ENCODE results near the gene UNC5C.

The UNC5C gene

DNA sequence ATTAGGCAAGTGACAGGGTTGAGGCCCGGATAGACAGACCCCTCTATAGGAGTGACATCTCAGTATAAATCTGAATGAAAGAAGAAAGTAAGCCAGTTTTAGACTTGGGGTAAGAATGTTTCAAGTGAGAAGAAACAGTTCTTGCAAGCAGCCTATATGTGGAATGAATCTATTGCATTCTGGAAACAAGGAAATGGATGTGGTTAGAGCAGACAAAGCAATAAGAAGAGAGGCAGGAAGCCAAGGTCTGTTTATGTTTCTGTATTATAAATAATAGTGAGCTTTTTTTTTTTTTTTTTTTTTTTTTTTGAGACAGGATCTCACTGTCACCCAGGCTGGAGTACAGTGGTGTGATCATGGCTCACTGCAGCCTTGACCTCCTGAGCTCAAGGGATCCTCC is 255.8 kb downstream of the UNC5C start:
- TF ChIP-seq, protein P1, sequence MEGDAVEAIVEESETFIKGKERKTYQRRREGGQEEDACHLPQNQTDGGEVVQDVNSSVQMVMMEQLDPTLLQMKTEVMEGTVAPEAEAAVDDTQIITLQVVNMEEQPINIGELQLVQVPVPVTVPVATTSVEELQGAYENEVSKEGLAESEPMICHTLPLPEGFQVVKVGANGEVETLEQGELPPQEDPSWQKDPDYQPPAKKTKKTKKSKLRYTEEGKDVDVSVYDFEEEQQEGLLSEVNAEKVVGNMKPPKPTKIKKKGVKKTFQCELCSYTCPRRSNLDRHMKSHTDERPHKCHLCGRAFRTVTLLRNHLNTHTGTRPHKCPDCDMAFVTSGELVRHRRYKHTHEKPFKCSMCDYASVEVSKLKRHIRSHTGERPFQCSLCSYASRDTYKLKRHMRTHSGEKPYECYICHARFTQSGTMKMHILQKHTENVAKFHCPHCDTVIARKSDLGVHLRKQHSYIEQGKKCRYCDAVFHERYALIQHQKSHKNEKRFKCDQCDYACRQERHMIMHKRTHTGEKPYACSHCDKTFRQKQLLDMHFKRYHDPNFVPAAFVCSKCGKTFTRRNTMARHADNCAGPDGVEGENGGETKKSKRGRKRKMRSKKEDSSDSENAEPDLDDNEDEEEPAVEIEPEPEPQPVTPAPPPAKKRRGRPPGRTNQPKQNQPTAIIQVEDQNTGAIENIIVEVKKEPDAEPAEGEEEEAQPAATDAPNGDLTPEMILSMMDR (IDR thresholded peaks at IDR 0.05; ENCODE audit: low read depth, low read length): no peak
- H3K9me3 ChIP-seq: no peaks in the 10 kb centered on the region
- no peaks in the 10 kb centered on the region; the same call in 1 of the 2 replicates for H3K4me1 ChIP-seq
- no peak overlapping the region for H3K4me3 ChIP-seq (ENCODE audit: low read depth, low read length)
- no peaks in the 10 kb centered on the region for H3K27me3 ChIP-seq
- DNase-seq: no peak
- peaks cover 71% of the 10 kb centered on the region for H3K36me3 ChIP-seq

DNA sequence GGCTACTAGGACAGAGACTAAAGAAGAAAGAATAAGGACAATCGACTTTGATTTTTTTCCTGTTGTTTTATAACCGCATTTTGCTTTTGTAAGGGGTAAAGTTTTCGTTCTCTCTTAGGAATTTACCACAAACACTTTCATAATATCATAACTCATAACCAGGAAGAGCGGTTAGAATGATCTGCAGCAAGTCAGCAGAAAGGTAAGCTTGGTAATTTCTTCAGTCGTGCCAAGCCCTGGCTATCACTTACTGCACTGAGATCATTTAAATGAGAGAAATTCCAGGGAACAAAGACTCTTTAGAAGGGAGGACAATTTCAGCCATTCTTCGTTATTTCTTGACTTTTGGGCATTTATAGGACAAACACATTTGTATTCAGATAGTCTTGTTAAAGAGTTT is 258.1 kb downstream of the UNC5C start:
- peaks cover 53% of the 10 kb centered on the region for H3K36me3 ChIP-seq
- TF ChIP-seq, protein P1 (IDR thresholded peaks at IDR 0.05; ENCODE audit: low read depth, low read length): no peak
- no peaks in the 10 kb centered on the region for H3K9me3 ChIP-seq
- H3K4me3 ChIP-seq (ENCODE audit: low read depth, low read length): no peak overlapping the region
- no peaks in the 10 kb centered on the region; the same call in 1 of the 2 replicates for H3K4me1 ChIP-seq
- DNase-seq: no peak
- H3K27me3 ChIP-seq: no peaks in the 10 kb centered on the region

DNA sequence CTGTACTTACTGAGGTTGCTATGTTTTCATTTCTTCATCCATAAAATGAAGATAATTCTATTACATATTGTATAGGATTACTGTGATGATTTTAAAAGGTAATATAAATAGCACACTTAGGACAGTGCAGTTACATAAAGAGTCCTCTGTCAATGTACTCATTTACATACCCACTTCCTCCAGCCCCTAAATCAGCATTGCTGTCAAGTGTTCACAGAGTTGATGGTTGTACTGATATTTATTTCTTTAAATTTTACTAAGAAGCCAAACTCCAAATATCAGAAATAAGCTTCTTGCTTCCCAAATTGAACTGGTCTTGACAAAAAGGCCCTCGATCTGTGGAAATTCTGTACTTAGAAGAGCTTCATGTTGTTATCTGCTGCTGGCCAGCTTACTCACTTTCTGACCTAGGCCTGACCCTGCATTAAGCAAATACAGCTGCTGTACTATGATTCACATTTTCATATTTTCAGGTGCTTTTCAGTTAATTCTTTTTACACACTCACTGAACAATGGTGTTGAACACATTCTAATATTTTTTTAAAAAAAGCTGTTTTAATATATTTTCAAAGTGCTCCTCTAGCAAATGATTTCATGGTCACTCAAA is 259.6 kb downstream of the UNC5C start:
- Histone ChIP-seq H3K36me3 (peaks cover 37% of the 10 kb centered on the region), H3K4me1 (no peaks in the 10 kb centered on the region; the same call in 1 of the 2 replicates), H3K4me3 (ENCODE audit: low read depth, low read length) (no peak overlapping the region), H3K27me3 (no peaks in the 10 kb centered on the region), H3K9me3 (no peaks in the 10 kb centered on the region)
- DNase-seq: no peak
- TF ChIP-seq, protein P1 (IDR thresholded peaks at IDR 0.05; ENCODE audit: low read depth, low read length): no peak

DNA sequence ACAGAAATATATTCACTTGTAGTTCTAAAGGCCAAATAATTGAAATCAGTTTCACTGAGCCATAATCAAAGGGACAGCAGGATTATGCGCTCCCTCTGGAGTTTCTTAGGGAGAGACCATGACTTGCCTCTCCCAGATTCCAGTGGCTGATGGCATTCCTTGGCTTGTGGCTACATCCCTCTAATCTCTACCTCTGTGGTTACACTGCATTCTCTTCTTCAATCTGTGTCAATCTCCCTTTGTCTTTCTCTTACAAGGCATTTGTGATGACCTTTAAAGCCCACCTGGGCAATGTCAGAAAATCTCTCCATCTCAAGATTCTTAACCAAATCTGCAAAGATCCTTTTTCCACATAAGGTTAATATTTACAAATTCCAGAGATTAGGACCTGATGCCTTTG is 260.2 kb downstream of the UNC5C start:
- no peaks in the 10 kb centered on the region for H3K9me3 ChIP-seq

DNA sequence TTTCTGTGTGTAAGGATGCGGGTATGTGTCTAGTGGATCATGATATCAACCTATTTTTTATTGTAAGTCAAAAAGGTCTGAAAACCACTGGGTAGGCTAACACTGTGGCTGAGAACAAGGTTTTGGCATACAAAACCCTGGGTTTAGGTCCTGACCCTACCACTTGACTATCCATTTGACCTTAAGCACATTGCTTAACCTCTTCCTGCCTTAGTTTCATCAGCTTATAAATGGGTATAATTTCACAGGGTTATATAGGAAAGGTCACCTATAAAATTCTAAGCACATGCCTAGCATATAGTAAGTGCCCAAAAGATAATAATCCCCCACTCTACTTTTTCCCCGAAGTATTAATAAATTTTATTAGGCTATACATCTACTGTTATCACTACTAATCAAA is 263.0 kb downstream of the UNC5C start:
- Histone ChIP-seq H3K4me1 (no peaks in the 10 kb centered on the region; the same call in 1 of the 2 replicates), H3K9me3 (no peaks in the 10 kb centered on the region), H3K4me3 (ENCODE audit: low read depth, low read length) (no peak overlapping the region), H3K27me3 (no peaks in the 10 kb centered on the region), H3K36me3 (peaks cover 26% of the 10 kb centered on the region)
- DNase-seq: no peak
- TF ChIP-seq, protein P1 (IDR thresholded peaks at IDR 0.05; ENCODE audit: low read depth, low read length): no peak

More for the DNA sequence above, 260.2 kb downstream of the UNC5C start:
- H3K27me3 ChIP-seq: no peaks in the 10 kb centered on the region
- H3K4me3 ChIP-seq (ENCODE audit: low read depth, low read length): no peak overlapping the region
- no peaks in the 10 kb centered on the region; the same call in 1 of the 2 replicates for H3K4me1 ChIP-seq
- no peak for DNase-seq
- peaks cover 32% of the 10 kb centered on the region for H3K36me3 ChIP-seq
- TF ChIP-seq, protein P1 (IDR thresholded peaks at IDR 0.05; ENCODE audit: low read depth, low read length): no peak

DNA sequence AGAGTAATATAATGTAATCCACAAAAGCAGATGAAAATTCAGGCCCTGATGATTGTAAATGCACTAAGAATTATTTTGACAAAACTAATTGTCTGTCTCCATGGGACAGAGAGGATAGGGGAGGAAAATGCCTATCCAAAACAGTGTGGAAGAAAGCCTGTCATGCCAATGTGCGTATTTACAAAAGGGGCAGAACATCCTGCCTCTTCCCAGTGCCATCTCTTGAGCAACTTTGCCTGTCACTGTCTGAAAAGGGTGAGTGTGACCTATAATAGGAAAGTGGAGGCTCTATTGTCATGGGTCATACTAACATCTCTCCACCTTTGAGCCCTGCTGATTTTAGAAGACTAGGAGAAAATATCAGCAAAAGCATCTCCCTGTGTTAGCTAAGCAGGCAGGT is 264.1 kb downstream of the UNC5C start:
- TF ChIP-seq, protein P1 (IDR thresholded peaks at IDR 0.05; ENCODE audit: low read depth, low read length): no peak
- H3K27me3 ChIP-seq: no peaks in the 10 kb centered on the region
- no peaks in the 10 kb centered on the region for H3K9me3 ChIP-seq
- no peak for DNase-seq
- H3K4me1 ChIP-seq: no peaks in the 10 kb centered on the region; the same call in 1 of the 2 replicates
- H3K4me3 ChIP-seq (ENCODE audit: low read depth, low read length): no peak overlapping the region
- peaks cover 23% of the 10 kb centered on the region for H3K36me3 ChIP-seq

Data from BE2C (cell line).